22Rv1 (cell line): Measurements from ENCODE around the gene PIERCE2.

ENCODE experiments used
- CTCF ChIP-seq: fragments of 450-650 bp; IDR thresholded peaks from 2 replicates; pipeline ENCODE4 v1.5.1; 2017; ENCODE audit warnings: mild to moderate bottlenecking
- ZFX ChIP-seq: fragments of 450-650 bp; IDR thresholded peaks from 2 replicates; pipeline ENCODE4 v1.6.1; 2017; ENCODE audit warnings: antibody characterized with exemption, borderline replicate concordance

GRCh38 chr15:55361048-55361447, 47.2 kb upstream of the PIERCE2 start:
- TF ChIP-seq CTCF (no peak), ZFX (no peak)
